ENCODE data around the gene UQCRC1.

Gene UQCRC1

DNA sequence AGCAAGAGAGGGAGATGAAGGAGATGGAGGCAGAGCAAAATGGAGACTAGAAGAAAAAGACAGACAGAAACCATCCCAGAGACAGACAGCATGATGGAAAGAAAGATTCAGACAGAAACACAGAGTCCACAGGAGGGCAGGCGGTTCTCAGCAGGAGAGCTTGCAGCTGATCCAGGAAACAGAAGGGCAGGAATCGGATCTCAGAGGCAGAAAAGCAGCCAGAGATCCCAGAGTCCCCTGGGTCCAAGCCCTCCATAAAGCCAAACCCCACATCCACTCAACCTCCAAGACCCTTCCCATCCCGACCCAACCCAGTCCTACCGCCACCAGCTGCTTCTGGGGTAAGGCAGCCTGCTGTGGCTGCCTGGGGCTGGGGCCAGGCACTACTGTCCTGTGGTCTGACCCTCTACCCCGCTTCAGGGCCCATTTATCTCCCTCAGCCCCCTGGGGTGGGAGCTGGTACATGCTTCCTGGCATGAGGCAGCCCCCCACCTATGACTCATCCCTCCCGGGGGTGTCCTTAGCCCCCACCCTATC is 46.0 kb downstream of the UQCRC1 start, which contains the start of gene UCN2:
Gene UCN2 (minus strand): TSS at position 400 of the 537 bp plus-strand sequence. CDS start 657 bp downstream, outside the sequence.
- TF ChIP-seq, protein P1, sequence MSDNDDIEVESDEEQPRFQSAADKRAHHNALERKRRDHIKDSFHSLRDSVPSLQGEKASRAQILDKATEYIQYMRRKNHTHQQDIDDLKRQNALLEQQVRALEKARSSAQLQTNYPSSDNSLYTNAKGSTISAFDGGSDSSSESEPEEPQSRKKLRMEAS (IDR thresholded peaks at IDR 0.05; ENCODE audit: low read depth, low read length) = 0 out of 2 replicates have a peak, but pooled peaks have one; percentile 5
- no peak for TF ChIP-seq MYC (IDR thresholded peaks at IDR 0.05; ENCODE audit: low read depth, low read length)
- H3K4me3 ChIP-seq (ENCODE audit: low read depth, low read length) = peak within 1 kb of the TSS; percentile 53
- DNase-seq (ENCODE audit: low read depth) = peak; percentile 82

DNA sequence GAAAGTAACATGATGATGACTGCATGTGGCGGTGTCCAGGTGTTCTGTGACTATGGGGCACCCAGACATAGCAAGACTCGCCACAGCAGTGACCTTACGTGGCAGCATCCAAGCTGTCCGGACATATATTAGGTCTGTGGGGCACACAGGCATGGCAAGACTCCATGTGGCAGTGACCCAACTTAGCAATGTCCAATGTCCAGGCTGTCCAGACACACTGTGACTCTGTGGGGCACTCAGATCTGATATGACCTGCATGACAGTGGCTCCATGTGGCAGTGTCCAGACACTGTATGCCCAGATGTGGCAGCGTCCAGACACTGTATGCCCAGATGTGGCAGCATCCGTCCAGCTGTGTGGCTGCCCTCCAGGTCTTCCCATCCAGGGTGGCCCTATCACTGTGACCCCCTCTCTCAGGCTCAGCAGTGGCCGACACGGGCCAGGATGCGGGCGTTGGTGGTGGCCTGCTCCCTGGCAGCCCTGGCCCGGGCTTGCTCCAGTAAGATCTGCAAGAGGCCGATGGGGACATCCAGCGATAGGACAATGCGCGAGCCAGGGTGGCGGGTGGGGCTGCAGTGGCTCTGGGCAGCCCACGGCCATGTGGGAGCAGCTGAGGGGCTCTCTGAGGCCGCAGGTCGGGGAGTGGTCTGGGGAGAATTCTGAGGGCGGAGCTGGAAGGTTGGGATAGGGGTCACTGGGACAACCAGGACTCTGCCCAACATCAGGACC is 46.9 kb downstream of the UQCRC1 start:
- no peak for DNase-seq (ENCODE audit: low read depth)
- TF ChIP-seq POLR2A (IDR thresholded peaks at IDR 0.05; ENCODE audit: extremely low read depth, insufficient read length) (no peak), MYC (IDR thresholded peaks at IDR 0.05; ENCODE audit: low read depth, low read length) (no peak)
- TF ChIP-seq, protein P2, sequence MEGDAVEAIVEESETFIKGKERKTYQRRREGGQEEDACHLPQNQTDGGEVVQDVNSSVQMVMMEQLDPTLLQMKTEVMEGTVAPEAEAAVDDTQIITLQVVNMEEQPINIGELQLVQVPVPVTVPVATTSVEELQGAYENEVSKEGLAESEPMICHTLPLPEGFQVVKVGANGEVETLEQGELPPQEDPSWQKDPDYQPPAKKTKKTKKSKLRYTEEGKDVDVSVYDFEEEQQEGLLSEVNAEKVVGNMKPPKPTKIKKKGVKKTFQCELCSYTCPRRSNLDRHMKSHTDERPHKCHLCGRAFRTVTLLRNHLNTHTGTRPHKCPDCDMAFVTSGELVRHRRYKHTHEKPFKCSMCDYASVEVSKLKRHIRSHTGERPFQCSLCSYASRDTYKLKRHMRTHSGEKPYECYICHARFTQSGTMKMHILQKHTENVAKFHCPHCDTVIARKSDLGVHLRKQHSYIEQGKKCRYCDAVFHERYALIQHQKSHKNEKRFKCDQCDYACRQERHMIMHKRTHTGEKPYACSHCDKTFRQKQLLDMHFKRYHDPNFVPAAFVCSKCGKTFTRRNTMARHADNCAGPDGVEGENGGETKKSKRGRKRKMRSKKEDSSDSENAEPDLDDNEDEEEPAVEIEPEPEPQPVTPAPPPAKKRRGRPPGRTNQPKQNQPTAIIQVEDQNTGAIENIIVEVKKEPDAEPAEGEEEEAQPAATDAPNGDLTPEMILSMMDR (IDR thresholded peaks at IDR 0.05; ENCODE audit: low read depth, low read length) = no peak
- TF ChIP-seq, protein P1 (IDR thresholded peaks at IDR 0.05; ENCODE audit: low read depth, low read length) = no peak
- H3K4me3 ChIP-seq (ENCODE audit: low read depth, low read length) = peak overlapping the region; percentile 53

DNA sequence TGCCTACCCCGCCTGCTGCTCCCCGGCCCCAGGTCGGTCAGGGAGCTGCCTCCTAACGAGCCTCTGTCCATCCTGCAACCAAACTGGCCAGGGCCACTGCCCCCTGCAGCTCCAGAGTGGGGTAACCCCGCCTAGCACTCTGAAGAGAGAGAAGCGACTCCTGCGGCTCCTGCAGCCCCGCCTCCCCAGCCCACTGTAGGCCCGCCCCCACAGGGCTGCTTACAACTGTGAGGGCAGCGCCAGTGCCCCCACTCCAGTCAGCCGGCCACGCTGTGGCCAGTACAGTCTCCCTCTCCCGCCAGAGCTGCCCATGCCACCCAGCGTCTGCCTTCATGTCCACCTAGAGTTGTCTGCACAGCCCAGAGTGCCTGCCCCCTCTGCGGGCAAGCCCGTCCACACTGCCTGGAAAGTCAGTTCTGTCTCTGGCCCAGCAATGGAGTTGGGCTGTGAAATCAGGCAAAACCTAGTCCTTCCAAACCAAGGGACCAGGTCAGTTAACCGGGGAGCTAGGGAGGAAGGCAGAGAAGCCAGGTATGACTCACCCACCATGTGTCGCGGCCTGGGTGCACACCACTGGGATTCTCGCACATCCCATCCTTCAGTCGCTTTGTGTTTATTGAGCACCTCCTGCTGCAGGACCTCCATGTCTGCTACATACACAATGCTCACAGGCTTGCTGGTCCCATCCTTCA is 48.3 kb downstream of the UQCRC1 start:
- TF ChIP-seq MYC (IDR thresholded peaks at IDR 0.05; ENCODE audit: low read depth, low read length) (no peak), POLR2A (IDR thresholded peaks at IDR 0.05; ENCODE audit: extremely low read depth, insufficient read length) (peak; percentile 30)
- TF ChIP-seq, protein P2 (IDR thresholded peaks at IDR 0.05; ENCODE audit: low read depth, low read length) = peak; percentile 34
- TF ChIP-seq, protein P1 (IDR thresholded peaks at IDR 0.05; ENCODE audit: low read depth, low read length) = no peak
- DNase-seq (ENCODE audit: low read depth) = peak; percentile 86
- peak overlapping the region; percentile 61 for H3K4me3 ChIP-seq (ENCODE audit: low read depth, low read length)

DNA sequence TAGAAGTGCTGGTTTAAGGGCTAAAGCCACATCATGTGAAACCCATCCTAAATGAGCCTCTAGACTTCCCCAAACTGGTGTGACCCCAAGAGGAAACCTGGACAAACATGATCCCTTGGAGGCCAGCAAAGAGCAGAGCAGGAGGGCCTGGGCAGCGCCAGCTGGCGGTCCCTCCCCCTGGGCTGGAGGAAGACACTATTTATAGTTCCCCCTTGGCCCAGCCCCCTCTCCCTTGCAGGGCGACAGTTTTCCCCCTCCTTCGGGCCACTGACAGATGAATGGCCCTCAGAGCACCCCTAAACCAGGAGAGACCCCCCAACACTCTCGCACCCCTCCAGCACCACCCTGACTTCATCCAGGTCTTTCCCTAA is 48.8 kb downstream of the UQCRC1 start:
- peak overlapping the region; percentile 61 for H3K4me3 ChIP-seq (ENCODE audit: low read depth, low read length)
- DNase-seq (ENCODE audit: low read depth) = peak; percentile 75
- TF ChIP-seq MYC (IDR thresholded peaks at IDR 0.05; ENCODE audit: low read depth, low read length) = no peak
- peak; percentile 4 for TF ChIP-seq POLR2A (IDR thresholded peaks at IDR 0.05; ENCODE audit: extremely low read depth, insufficient read length)

DNA sequence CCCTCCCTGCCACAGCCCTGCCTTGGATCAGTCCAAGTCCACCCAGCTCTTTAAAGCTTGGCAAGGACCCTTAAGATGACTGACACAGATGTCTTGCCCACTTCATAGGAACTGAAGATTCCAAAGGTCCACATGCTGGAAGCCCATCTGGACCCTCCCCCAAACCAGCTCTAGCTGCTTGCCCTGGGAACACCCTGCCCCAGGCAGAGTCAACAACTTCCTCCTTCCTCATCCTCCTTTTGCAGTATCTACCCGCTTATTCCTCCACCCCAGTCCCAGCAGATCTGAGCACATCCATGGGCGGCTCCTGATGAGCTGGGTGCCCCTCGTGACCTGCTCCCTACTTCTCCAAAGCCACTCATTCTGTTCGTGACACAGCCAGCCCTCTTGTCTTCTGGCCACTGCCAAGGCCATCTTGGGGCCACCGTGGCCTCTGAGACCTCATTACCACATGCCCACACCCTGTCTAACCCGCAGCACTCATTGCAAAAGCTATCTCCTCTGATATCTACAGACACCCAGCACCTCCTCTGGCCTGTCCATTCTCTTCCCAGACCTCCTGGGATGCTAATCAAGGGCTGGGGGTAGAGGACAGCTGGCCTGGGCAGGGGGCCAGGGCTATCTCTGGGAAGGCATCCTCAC is 50.8 kb downstream of the UQCRC1 start:
- H3K4me3 ChIP-seq (ENCODE audit: low read depth, low read length) = peak overlapping the region; percentile 61
- DNase-seq (ENCODE audit: low read depth) = peak; percentile 61
- TF ChIP-seq, protein P2 (IDR thresholded peaks at IDR 0.05; ENCODE audit: low read depth, low read length) = no peak
- TF ChIP-seq POLR2A (IDR thresholded peaks at IDR 0.05; ENCODE audit: extremely low read depth, insufficient read length) (no peak), MYC (IDR thresholded peaks at IDR 0.05; ENCODE audit: low read depth, low read length) (no peak)
- TF ChIP-seq, protein P1 (IDR thresholded peaks at IDR 0.05; ENCODE audit: low read depth, low read length) = no peak

DNA sequence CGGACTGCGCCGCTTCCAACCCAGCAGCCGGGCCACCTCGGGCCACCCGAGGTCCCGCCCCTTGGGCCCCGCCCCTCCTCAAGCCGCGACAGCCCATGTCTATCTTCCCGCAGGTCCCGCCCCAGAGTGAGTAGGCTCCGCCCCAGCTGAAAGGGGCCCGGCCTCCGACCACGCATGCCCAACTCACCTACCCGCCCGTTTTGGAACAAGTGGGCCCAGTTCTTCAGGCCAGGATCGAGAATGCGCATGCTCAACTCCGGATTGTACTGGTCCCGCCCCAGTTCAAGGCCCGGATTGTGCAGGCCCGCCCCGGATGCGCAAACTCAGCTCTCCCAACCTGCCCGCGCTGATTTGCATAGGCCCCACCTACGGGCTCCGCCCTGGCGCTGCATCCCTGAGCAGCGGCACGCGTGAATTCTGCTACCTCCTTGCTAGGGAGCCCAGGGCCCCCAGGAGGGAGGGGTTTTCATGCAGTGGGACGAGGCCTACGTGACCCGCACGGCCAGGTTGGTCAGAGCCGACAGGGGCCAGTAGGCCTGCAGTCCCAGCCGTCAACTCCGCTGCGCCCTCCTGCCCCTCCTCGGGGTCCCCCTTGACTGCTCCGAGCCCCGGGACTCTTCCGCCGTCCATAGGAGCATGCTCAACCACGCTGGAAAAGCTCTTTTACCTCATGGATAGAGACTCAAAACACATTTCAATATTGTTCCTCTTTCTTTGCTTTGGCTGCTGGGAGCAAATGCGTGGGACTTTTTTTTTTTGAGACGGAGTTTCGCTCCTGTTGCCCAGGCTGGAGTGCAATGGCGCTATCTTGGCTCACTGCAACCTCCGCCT is 52.4 kb downstream of the UQCRC1 start, which contains the start of gene PFKFB4:
Gene PFKFB4 (minus strand): TSS at position 8 of the 831 bp plus-strand sequence. CDS start 26 bp downstream, outside the sequence.
- DNase-seq (ENCODE audit: low read depth) = peak; percentile 99
- peak within 1 kb of the TSS; percentile 71 for H3K4me3 ChIP-seq (ENCODE audit: low read depth, low read length)
- TF ChIP-seq, protein P2 (IDR thresholded peaks at IDR 0.05; ENCODE audit: low read depth, low read length) = no peak
- TF ChIP-seq, protein P1 (IDR thresholded peaks at IDR 0.05; ENCODE audit: low read depth, low read length) = peak; percentile 27; the same call in 1 of the 2 replicates
- peak; percentile 86 for TF ChIP-seq POLR2A (IDR thresholded peaks at IDR 0.05; ENCODE audit: extremely low read depth, insufficient read length)
- TF ChIP-seq MYC (IDR thresholded peaks at IDR 0.05; ENCODE audit: low read depth, low read length) = peak; percentile 44; the same call in 1 of the 2 replicates

Data from NB4 (cell line).